Stimulated activated CD4-positive, alpha-beta T cell treated with anti-CD3 and anti-CD28 coated beads, TNF-alpha, amount 100 ng/mL, for 48 hours (primary cell): Measurements from ENCODE around the gene DNAI4.
A peak's percentile ranks its signal among the peaks of the same experiment; 100 is the strongest.

Experiments used
- DNase-seq, 3 donors: peaks; one replicate each; pipeline ENCODE4 v3.0.0-alpha.2; 2020; ENCODE audit warnings: low read depth in 3 of 3

The DNAI4 gene

DNA sequence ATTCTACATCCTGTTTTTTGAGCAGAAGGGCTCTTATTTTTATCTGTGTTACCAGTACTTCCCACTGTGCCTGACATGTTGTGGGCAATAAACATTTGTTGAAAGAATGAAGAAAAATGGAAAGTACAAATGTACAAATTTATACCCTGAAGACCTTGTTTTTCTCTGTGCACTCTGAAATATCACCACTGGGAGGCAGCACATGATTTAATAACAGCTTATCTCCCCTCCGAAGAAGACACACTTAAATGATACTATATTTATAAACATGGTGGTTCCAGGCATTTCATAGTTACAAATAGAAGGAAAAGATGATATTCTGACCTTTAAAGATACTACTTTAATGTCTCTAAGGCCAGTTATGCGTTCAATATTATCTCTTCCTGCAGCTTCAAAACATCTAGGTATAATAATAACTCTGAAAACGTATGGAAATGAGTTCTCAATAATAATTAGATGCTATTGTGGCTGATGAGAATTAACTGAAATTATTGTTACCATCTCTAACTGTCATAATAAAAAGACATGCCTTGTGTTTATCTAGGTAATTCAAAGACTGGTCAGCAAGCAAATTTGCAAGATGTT lies 159.6 kb downstream of the DNAI4 start:
- DNase-seq: peak in 2 of 3 donors; percentile 27 to 34
